Activated CD8-positive, alpha-beta T cell treated with anti-CD3 and anti-CD28 coated beads for 36 hours (primary cell): Measurements from ENCODE around the gene TOR1AIP2. TPM values are rescaled to one million over a fixed set of nuclear protein-coding genes. Genes with fewer than 3 reads are reported as not detected.

ENCODE experiments used
- ATAC-seq: fragments of 200-7000 bp; cut with Tn5 transposase; one replicate; pipeline ENCODE4 v1.10.0; 2021; ENCODE audit warnings: mild to moderate bottlenecking, moderate library complexity
- CTCF ChIA-PET: fragments of 350-600 bp; sonication (Branson Sonifier 250); formaldehyde crosslinking; loops from one replicate; lab custom pipeline; 2021; ENCODE audit warnings: antibody characterized with exemption; lab: Charles Lee
- POLR2A ChIA-PET: fragments of 350-600 bp; sonication (Branson Sonifier 250); formaldehyde crosslinking; loops from one replicate; lab custom pipeline; 2021; ENCODE audit warnings: antibody characterized with exemption; lab: Charles Lee
- DNase-seq: peaks from one replicate; pipeline ENCODE4 v3.0.0-alpha.2; 2020
- H3K27ac Mint-ChIP-seq: one replicate; pipeline ENCODE4 v1.8.0; 2021; ENCODE audit warnings: mild to moderate bottlenecking, mixed read lengths
- H3K27me3 Mint-ChIP-seq: one replicate; pipeline ENCODE4 v1.8.0; 2021; ENCODE audit warnings: mixed read lengths
- H3K36me3 Mint-ChIP-seq: one replicate; pipeline ENCODE4 v1.8.0; 2021; ENCODE audit warnings: low read depth, mixed read lengths
- H3K4me1 Mint-ChIP-seq: one replicate; pipeline ENCODE4 v1.8.0; 2021; ENCODE audit warnings: low read depth, mixed read lengths
- H3K4me3 Mint-ChIP-seq: one replicate; pipeline ENCODE4 v1.8.0; 2021; ENCODE audit warnings: mild to moderate bottlenecking, moderate library complexity, mixed read lengths
- H3K9me3 Mint-ChIP-seq: one replicate; pipeline ENCODE4 v1.8.0; 2021; ENCODE audit warnings: mixed read lengths
- intact Hi-C: fragments of 100-400 bp; cut with micrococcal nuclease; formaldehyde crosslinking; loops from one replicate; pipeline ENCODE4 v1.10.0; 2022
- total RNA-seq, 2 experiments: library from RNA; stranded (reverse); gene quantifications; one replicate each; pipeline ENCODE4 v1.2.3, GENCODE V29; 2021
- TF ChIP-seq, protein P1 (sequence below): fragments of 200-600 bp; IDR thresholded peaks from one replicate; pipeline ENCODE4 v1.8.0; 2022; ENCODE audit warnings: antibody characterized with exemption, mild to moderate bottlenecking

TOR1AIP2 gene
- total RNA-seq, 2 experiments from 2014 or later = 39.5 to 45.1 TPM

DNA sequence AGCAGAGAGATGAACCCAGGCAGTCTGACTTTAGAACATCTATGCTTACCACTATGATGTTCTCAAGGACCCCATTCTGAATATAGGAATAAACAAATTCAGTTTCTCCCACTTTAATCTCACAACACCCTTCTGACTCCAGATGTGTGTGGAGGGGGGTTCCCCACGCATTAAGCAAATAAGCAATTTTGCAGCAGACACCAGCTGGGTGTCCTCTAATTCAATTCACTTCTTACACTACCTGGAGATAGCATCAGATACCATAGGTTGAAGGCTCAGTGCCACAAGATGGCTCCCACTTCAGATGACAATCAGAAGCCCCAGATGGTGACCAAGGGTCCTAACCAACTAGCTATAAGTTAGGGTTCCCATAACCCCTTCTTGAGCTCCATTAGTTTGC is 46.7 kb upstream of the TOR1AIP2 start:
- POLR2A ChIA-PET = interaction anchor here (1.2 kb wide), 1 partner anchor 41 kb away, joined by 3 read pairs; no protein-coding TSS in a partner anchor
- TF ChIP-seq, protein P1, sequence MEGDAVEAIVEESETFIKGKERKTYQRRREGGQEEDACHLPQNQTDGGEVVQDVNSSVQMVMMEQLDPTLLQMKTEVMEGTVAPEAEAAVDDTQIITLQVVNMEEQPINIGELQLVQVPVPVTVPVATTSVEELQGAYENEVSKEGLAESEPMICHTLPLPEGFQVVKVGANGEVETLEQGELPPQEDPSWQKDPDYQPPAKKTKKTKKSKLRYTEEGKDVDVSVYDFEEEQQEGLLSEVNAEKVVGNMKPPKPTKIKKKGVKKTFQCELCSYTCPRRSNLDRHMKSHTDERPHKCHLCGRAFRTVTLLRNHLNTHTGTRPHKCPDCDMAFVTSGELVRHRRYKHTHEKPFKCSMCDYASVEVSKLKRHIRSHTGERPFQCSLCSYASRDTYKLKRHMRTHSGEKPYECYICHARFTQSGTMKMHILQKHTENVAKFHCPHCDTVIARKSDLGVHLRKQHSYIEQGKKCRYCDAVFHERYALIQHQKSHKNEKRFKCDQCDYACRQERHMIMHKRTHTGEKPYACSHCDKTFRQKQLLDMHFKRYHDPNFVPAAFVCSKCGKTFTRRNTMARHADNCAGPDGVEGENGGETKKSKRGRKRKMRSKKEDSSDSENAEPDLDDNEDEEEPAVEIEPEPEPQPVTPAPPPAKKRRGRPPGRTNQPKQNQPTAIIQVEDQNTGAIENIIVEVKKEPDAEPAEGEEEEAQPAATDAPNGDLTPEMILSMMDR = no peak

DNA sequence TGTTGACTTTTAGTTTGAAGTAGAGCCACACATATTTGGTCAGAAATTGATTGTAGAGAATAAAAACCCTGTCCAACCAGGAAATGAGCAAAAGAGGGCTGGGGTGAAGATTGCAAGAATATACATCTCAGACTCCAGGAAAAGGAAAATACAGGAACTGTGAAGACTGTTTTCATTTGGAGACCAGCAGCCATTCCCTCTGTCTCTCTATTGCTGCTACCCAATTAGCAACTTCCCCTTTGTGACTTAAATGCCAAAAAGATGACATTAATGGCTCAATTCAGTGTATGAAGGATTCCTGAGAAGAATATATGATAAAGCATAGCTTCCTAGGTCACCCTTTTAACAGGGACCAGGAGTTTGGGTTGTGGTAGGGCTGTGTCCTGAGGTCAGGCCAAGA is 45.4 kb upstream of the TOR1AIP2 start:
- Mint-ChIP-seq H3K36me3 (peaks cover 16% of the 10 kb centered on the region), H3K4me3 (no peak overlapping the region), H3K4me1 (peaks cover 6% of the 10 kb centered on the region), H3K27ac (no peak overlapping the region), H3K27me3 (no peaks in the 10 kb centered on the region), H3K9me3 (no peaks in the 10 kb centered on the region)
- ATAC-seq = no peak
- intact Hi-C loops = no loop called here
- POLR2A ChIA-PET = interaction anchor here (0.9 to 1.2 kb wide), 2 partner anchors 9 to 40 kb away, joined by 3 read pairs; no protein-coding TSS in a partner anchor
- CTCF ChIA-PET = interaction anchor here (0.9 to 1.5 kb wide), 2 partner anchors 217 to 254 kb away, joined by 3 read pairs; no protein-coding TSS in a partner anchor
- no peak for DNase-seq
- TF ChIP-seq, protein P1 = no peak

More for the DNA sequence above, 46.7 kb upstream of the TOR1AIP2 start:
- no peak for ATAC-seq
- Mint-ChIP-seq H3K27ac (no peak overlapping the region), H3K36me3 (peaks cover 7% of the 10 kb centered on the region), H3K27me3 (no peaks in the 10 kb centered on the region), H3K4me1 (no peaks in the 10 kb centered on the region), H3K4me3 (no peak overlapping the region), H3K9me3 (no peaks in the 10 kb centered on the region)
- CTCF ChIA-PET = interaction anchor here (1.5 kb wide), 1 partner anchor 253 kb away, joined by 3 read pairs; no protein-coding TSS in a partner anchor
- DNase-seq = no peak
- intact Hi-C loops = no loop called here

DNA sequence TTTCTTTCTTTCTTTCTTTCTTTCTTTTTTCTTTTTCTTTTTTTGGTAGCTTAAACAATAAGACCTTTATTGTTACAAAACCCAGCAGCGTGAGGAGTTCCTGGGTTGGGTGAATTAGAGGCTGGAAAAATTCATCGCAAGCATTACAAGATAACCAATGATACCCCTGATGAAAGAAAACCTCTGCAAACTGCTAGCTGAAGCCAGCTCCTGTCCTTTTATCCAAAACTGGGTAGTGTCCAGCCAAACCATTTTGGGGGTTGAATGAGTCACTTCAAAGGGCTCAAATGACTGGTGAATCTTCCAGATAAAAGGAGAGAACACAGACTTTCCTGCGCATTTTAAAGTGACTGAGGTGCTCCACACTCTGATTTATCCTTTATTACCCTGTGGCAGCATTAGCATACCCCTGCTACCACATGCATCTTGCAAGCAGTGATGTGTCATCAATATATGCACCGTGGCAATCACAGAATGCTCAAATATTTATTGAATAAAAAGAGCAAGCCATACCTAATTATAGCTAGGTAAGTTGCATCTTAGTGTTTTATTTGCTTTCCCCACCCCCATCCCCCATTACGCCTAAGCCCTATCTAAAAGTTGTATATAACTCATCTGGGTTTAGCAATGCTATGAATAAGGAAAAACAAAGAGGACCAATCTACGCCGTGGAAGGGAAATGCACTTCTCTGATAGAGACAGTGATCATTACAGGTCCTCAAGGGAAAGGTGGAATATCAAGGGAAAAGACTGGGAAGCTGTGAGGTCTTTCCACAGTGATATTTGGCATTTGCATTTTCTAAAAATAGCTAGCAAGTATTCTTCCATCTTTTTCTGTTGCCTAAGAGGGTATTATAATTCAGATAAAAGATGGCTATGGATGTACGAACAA is 44.6 kb upstream of the TOR1AIP2 start:
- H3K4me1 Mint-ChIP-seq = peaks cover 14% of the 10 kb centered on the region
- H3K4me3 Mint-ChIP-seq = no peak overlapping the region
- intact Hi-C loops = no loop called here
- peaks cover 24% of the 10 kb centered on the region for H3K36me3 Mint-ChIP-seq
- no peak for DNase-seq
- ATAC-seq = no peak
- H3K27ac Mint-ChIP-seq = peak overlapping the region; percentile 7
- CTCF ChIA-PET = interaction anchor here (0.7 kb wide), 1 partner anchor 29 kb away, joined by 3 read pairs; no protein-coding TSS in a partner anchor
- no peaks in the 10 kb centered on the region for H3K27me3 Mint-ChIP-seq
- no peaks in the 10 kb centered on the region for H3K9me3 Mint-ChIP-seq
- TF ChIP-seq, protein P1 = no peak
- POLR2A ChIA-PET = interaction anchor here (0.6 to 1.7 kb wide), 4 partner anchors 8 to 32 kb away, joined by 3 to 4 read pairs (median 3); no protein-coding TSS in a partner anchor

DNA sequence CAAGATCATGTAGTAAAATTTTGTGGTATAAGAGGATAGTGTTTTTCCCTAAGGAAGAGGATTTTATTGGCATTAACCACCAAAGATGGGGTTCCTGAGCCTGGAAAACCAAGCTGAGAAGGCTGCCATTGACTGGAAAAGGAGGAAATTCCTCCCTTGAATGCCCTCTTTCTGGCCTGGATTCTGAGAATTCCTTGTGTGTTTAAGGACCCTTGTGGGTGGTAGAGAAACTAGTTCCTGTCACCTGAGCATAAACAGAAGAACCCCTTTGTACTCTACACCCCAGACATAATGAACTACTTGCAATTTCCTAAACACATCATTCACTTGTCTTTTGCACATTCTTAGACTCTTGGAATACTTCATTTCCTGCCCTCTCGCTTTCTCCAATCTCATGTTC is 43.9 kb upstream of the TOR1AIP2 start:
- Mint-ChIP-seq H3K4me1 (peaks cover 15% of the 10 kb centered on the region), H3K4me3 (no peak overlapping the region), H3K27ac (no peak overlapping the region), H3K36me3 (peaks cover 25% of the 10 kb centered on the region), H3K9me3 (no peaks in the 10 kb centered on the region), H3K27me3 (no peaks in the 10 kb centered on the region)
- CTCF ChIA-PET = no interaction called here
- ATAC-seq = no peak
- POLR2A ChIA-PET = interaction anchor here (0.7 to 1.7 kb wide), 2 partner anchors 9 to 33 kb away, joined by 3 to 4 read pairs; no protein-coding TSS in a partner anchor
- no peak for DNase-seq
- intact Hi-C loops = no loop called here
- TF ChIP-seq, protein P1 = no peak
